Mesenchymal stem cell (in vitro differentiated cells and primary cell): ENCODE results near the gene CFDP1. TPM values are rescaled to one million over a fixed set of nuclear protein-coding genes. Genes with fewer than 3 reads are reported as not detected.

Source experiments
- DNase-seq: peaks from one replicate; pipeline ENCODE4 v3.0.0-alpha.2; 2013
- H2AFZ ChIP-seq: one replicate; pipeline ENCODE4 v1.6.1; 2013; ENCODE audit warnings: low read depth, mild to moderate bottlenecking, control low read depth, inconsistent platforms, low read length, moderate library complexity
- H2AK5ac ChIP-seq: 2 replicates; pipeline ENCODE4 v1.6.1; 2013; ENCODE audit warnings: low read length, moderate library complexity, mild to moderate bottlenecking, inconsistent platforms; ENCODE audit not compliant: severe bottlenecking
- H2BK120ac ChIP-seq: one replicate; pipeline ENCODE4 v1.6.1; 2013; ENCODE audit warnings: low read depth, mild to moderate bottlenecking, inconsistent platforms, low read length, moderate library complexity
- H2BK12ac ChIP-seq, 2 experiments: one replicate each; pipeline ENCODE4 v1.6.1; 2013; ENCODE audit warnings: inconsistent platforms in 2 of 2, low read length in 2 of 2, mild to moderate bottlenecking in 2 of 2, moderate library complexity in 2 of 2, control low read depth in 1 of 2
- H2BK15ac ChIP-seq: one replicate; pipeline ENCODE4 v1.6.1; 2013; ENCODE audit warnings: mild to moderate bottlenecking, low read depth, inconsistent platforms; ENCODE audit not compliant: poor library complexity, severe bottlenecking
- H2BK5ac ChIP-seq: 2 replicates; pipeline ENCODE4 v1.6.1; 2013; ENCODE audit warnings: low read depth, mild to moderate bottlenecking, low read length, control low read depth, inconsistent platforms; ENCODE audit not compliant: poor library complexity, severe bottlenecking
- H3K14ac ChIP-seq, 2 experiments: one replicate each; pipeline ENCODE4 v1.6.1; 2013; ENCODE audit warnings: inconsistent platforms in 2 of 2, low read length in 2 of 2, control low read depth in 1 of 2, mild to moderate bottlenecking in 1 of 2, moderate library complexity in 1 of 2
- H3K18ac ChIP-seq, 2 experiments: one replicate each; pipeline ENCODE4 v1.6.1; 2013; ENCODE audit warnings: inconsistent platforms in 2 of 2, low read length in 2 of 2, control low read depth in 1 of 2, low read depth in 1 of 2, mild to moderate bottlenecking in 1 of 2
- H3K23ac ChIP-seq, 2 experiments: one replicate each; pipeline ENCODE4 v1.6.1; 2013; ENCODE audit warnings: inconsistent platforms in 2 of 2, low read length in 2 of 2, mild to moderate bottlenecking in 2 of 2, moderate library complexity in 2 of 2, control low read depth in 1 of 2
- H3K27ac ChIP-seq: 2 replicates; pipeline ENCODE4 v1.5.1; 2013; ENCODE audit warnings: mild to moderate bottlenecking, moderate library complexity, low read length, control low read depth, inconsistent platforms; ENCODE audit not compliant: poor library complexity, severe bottlenecking
- H3K27me3 ChIP-seq, 2 experiments: 2 replicates each; pipeline versions ENCODE4 v1.6.1 to v1.7.0; 2013; ENCODE audit warnings: low read length in 2 of 2, mild to moderate bottlenecking in 2 of 2, moderate library complexity in 2 of 2, control low read depth in 1 of 2, inconsistent platforms in 1 of 2; ENCODE audit not compliant: control insufficient read depth in 1 of 2, insufficient read depth in 1 of 2
- H3K36me3 ChIP-seq, 2 experiments: 2 replicates each; pipeline versions ENCODE4 v1.6.1 to v1.7.0; 2013; ENCODE audit warnings: low read length in 2 of 2, control low read depth in 1 of 2, inconsistent platforms in 1 of 2, low read depth in 1 of 2, mild to moderate bottlenecking in 1 of 2; ENCODE audit not compliant: insufficient read depth in 2 of 2, control insufficient read depth in 1 of 2
- H3K4ac ChIP-seq, 2 experiments: one replicate each; pipeline ENCODE4 v1.6.1; 2013; ENCODE audit warnings: inconsistent platforms in 2 of 2, low read length in 2 of 2, mild to moderate bottlenecking in 2 of 2, moderate library complexity in 2 of 2, control low read depth in 1 of 2, low read depth in 1 of 2
- H3K4me1 ChIP-seq: 2 replicates; pipeline ENCODE4 v1.6.1; 2013; ENCODE audit warnings: low read depth, low read length, control low read depth; ENCODE audit not compliant: control insufficient read depth, insufficient read depth
- H3K4me2 ChIP-seq: 2 replicates; pipeline ENCODE4 v1.6.1; 2013; ENCODE audit warnings: low read length, mild to moderate bottlenecking, inconsistent platforms; ENCODE audit not compliant: poor library complexity, severe bottlenecking
- H3K4me3 ChIP-seq, 2 experiments: 2 replicates each; pipeline versions ENCODE4 v1.5.1 to v1.7.0; 2013; ENCODE audit warnings: low read length in 2 of 2, mild to moderate bottlenecking in 2 of 2, control low read depth in 1 of 2, low read depth in 1 of 2; ENCODE audit not compliant: insufficient read depth in 1 of 2
- H3K79me1 ChIP-seq: replicated peaks from 2 replicates; pipeline ENCODE4 v1.6.1; 2013; ENCODE audit warnings: mild to moderate bottlenecking, control low read depth, low read length, inconsistent platforms; ENCODE audit not compliant: poor library complexity, severe bottlenecking
- H3K9ac ChIP-seq: 2 replicates; pipeline ENCODE4 v1.7.0; 2013; ENCODE audit warnings: mild to moderate bottlenecking, low read length, moderate library complexity
- H3K9me3 ChIP-seq: 2 replicates; pipeline ENCODE4 v1.7.0; 2013; ENCODE audit warnings: mild to moderate bottlenecking, low read length; ENCODE audit not compliant: control insufficient read depth
- H4K8ac ChIP-seq: one replicate; pipeline ENCODE4 v1.6.1; 2013; ENCODE audit warnings: inconsistent platforms, mild to moderate bottlenecking, low read length, moderate library complexity
- H4K91ac ChIP-seq: one replicate; pipeline ENCODE4 v1.6.1; 2013; ENCODE audit warnings: mild to moderate bottlenecking, low read length, inconsistent platforms
- WGBS: methylation state at CpG from one replicate; pipeline ENCODE4 v1.1.7; 2013; ENCODE audit warnings: mixed read lengths; 5-methylcytosine and 5-hydroxymethylcytosine counted together
- polyA plus RNA-seq, 2 experiments: library from polyadenylated mRNA; stranded (reverse); fragments of 200-250 nt; gene quantifications; one replicate each; pipeline ENCODE4 v1.2.3, GENCODE V29; 2013

CFDP1 gene
- 112 TPM for polyA plus RNA-seq (2013, experiment 1 of 2)
- 112 TPM for polyA plus RNA-seq (2013, experiment 2 of 2)

GRCh38 chr16:75432828-75433731 lies at the start of gene CFDP1:
Gene CFDP1, minus strand, starts transcription at chr16:75433503. Its CDS starts 151 bp downstream, at chr16:75433352.
- H2BK15ac ChIP-seq, result no peak within 1 kb of the TSS
- no peaks in the 10 kb centered on the region for H3K9me3 ChIP-seq
- peak within 1 kb of the TSS; percentile 75 to 92 for H3K4ac ChIP-seq
- H3K23ac ChIP-seq, result peak within 1 kb of the TSS in 1 of 2 experiments; percentile 96
- peak within 1 kb of the TSS; percentile 64 for H2BK120ac ChIP-seq
- H3K4me1 ChIP-seq, result peaks cover 17% of the 10 kb centered on the region
- H3K14ac ChIP-seq, result peak within 1 kb of the TSS; percentile 25 to 97
- H2AFZ ChIP-seq, result peak within 1 kb of the TSS; percentile 97
- peak within 1 kb of the TSS; percentile 98 for H3K27ac ChIP-seq
- H4K8ac ChIP-seq, result peak within 1 kb of the TSS; percentile 77
- peak within 1 kb of the TSS; percentile 66 for H3K4me2 ChIP-seq
- no peaks in the 10 kb centered on the region for H3K36me3 ChIP-seq
- H2AK5ac ChIP-seq, result no peak within 1 kb of the TSS
- H3K18ac ChIP-seq, result peak within 1 kb of the TSS; percentile 96 to 99
- H3K9ac ChIP-seq, result peak within 1 kb of the TSS; percentile 97
- DNase-seq, result peak; percentile 96
- 1% methylated on average over 72 of the region's 85 CpGs for WGBS
- H3K27me3 ChIP-seq, result no peaks in the 10 kb centered on the region
- H2BK5ac ChIP-seq, result peak within 1 kb of the TSS; percentile 2
- peaks cover 8% of the 10 kb centered on the region for H3K79me1 ChIP-seq
- H2BK12ac ChIP-seq, result peak within 1 kb of the TSS; percentile 39 to 80
- H3K4me3 ChIP-seq, result peak within 1 kb of the TSS; percentile 96 to 97
- H4K91ac ChIP-seq, result peak within 1 kb of the TSS; percentile 57

- no peak overlapping the region for H3K4ac ChIP-seq
- H3K18ac ChIP-seq, result no peak overlapping the region
- no peak overlapping the region for H3K27ac ChIP-seq
- peaks cover 9 to 24% of the 10 kb centered on the region in 2 experiments for H3K27me3 ChIP-seq
- no peaks in the 10 kb centered on the region for H3K79me1 ChIP-seq
- H3K9ac ChIP-seq, result no peak overlapping the region
- H3K4me2 ChIP-seq, result no peak overlapping the region
- no peak overlapping the region for H3K14ac ChIP-seq
- DNase-seq, result no peak
- H4K8ac ChIP-seq, result no peak overlapping the region
- H2BK12ac ChIP-seq, result no peak overlapping the region
- no peak overlapping the region for H3K4me3 ChIP-seq
- no peak overlapping the region for H2AFZ ChIP-seq
- H4K91ac ChIP-seq, result no peak overlapping the region
- H3K23ac ChIP-seq, result no peak overlapping the region
- no peaks in the 10 kb centered on the region for H3K36me3 ChIP-seq
- no peak overlapping the region for H2BK15ac ChIP-seq
- 90% methylated on average over 14 of the region's 14 CpGs for WGBS
- H2BK120ac ChIP-seq, result no peak overlapping the region
- no peaks in the 10 kb centered on the region for H3K9me3 ChIP-seq
- H2AK5ac ChIP-seq, result no peak overlapping the region
- H2BK5ac ChIP-seq, result no peak overlapping the region
- H3K4me1 ChIP-seq, result peaks cover 5% of the 10 kb centered on the region
Measured at GRCh38 chr16:75482434-75483205, 49.3 kb upstream of the CFDP1 start.

GRCh38 chr16:75481475-75481874 lies 48.2 kb upstream of the CFDP1 start:
- H3K4me1 ChIP-seq, result peaks cover 5% of the 10 kb centered on the region

More at GRCh38 chr16:75481475-75481874, 48.2 kb upstream of the CFDP1 start:
- no peak for DNase-seq
- H4K91ac ChIP-seq, result no peak overlapping the region
- H3K27ac ChIP-seq, result no peak overlapping the region
- no peak overlapping the region for H3K23ac ChIP-seq
- no peak overlapping the region for H2AK5ac ChIP-seq
- no peak overlapping the region for H3K18ac ChIP-seq
- H3K9ac ChIP-seq, result no peak overlapping the region
- no peak overlapping the region for H4K8ac ChIP-seq
- no peak overlapping the region for H3K4me3 ChIP-seq
- H3K9me3 ChIP-seq, result no peaks in the 10 kb centered on the region
- H3K14ac ChIP-seq, result no peak overlapping the region
- H2BK15ac ChIP-seq, result no peak overlapping the region
- no peak overlapping the region for H2AFZ ChIP-seq
- H3K79me1 ChIP-seq, result no peaks in the 10 kb centered on the region
- H3K27me3 ChIP-seq, result peaks cover 9 to 28% of the 10 kb centered on the region in 2 experiments
- H2BK12ac ChIP-seq, result no peak overlapping the region
- no peak overlapping the region for H3K4me2 ChIP-seq
- WGBS, result 91% methylated on average over 7 of the region's 7 CpGs
- no peak overlapping the region for H2BK5ac ChIP-seq
- no peaks in the 10 kb centered on the region for H3K36me3 ChIP-seq
- H2BK120ac ChIP-seq, result no peak overlapping the region
- H3K4ac ChIP-seq, result no peak overlapping the region
